22Rv1 (cell line): ENCODE data around the gene GDF15.

ENCODE experiments used
- ZFX ChIP-seq: fragments of 450-650 bp; IDR thresholded peaks from 2 replicates; pipeline ENCODE4 v1.6.1; 2017; ENCODE audit warnings: antibody characterized with exemption, borderline replicate concordance
- TF ChIP-seq, protein P1 (sequence below): fragments of 450-650 bp; IDR thresholded peaks from 2 replicates; pipeline ENCODE4 v1.5.1; 2017; ENCODE audit warnings: mild to moderate bottlenecking

DNA sequence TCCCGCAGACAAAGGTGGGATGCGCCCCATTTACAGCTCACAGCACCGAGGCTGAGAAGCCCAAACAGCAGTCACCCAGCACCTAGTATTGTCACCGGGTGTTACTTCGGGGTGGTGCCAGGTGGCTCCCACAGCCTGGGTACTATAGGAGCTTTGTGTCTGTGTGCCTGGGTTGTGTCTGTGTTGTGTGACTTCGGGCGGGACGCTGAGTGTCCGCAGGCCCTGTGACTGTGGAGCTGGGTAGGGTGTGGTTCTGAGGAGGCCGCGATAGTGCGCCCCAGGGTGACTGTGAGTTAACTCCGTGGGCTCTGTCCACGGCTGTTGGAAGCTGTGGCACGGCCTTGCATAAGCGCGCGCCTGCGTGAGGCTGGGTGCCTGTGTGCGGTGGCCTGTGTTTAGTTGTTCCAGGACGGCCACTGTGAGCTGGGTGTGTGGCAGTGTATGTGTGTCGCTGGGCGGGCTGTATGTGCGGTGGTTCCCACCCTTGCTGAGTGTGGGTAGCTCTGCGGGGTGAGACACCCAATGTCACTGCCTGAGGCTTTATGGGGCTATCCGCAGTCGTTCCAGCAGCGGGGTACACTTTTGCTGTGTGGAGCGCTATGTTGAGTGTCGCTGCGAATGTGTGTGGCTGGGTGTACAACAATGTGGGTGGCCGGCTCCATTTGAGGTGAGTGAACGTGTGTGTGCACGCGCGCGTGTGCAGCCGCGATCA, 32.7 kb downstream of the GDF15 start:
- TF ChIP-seq, protein P1, sequence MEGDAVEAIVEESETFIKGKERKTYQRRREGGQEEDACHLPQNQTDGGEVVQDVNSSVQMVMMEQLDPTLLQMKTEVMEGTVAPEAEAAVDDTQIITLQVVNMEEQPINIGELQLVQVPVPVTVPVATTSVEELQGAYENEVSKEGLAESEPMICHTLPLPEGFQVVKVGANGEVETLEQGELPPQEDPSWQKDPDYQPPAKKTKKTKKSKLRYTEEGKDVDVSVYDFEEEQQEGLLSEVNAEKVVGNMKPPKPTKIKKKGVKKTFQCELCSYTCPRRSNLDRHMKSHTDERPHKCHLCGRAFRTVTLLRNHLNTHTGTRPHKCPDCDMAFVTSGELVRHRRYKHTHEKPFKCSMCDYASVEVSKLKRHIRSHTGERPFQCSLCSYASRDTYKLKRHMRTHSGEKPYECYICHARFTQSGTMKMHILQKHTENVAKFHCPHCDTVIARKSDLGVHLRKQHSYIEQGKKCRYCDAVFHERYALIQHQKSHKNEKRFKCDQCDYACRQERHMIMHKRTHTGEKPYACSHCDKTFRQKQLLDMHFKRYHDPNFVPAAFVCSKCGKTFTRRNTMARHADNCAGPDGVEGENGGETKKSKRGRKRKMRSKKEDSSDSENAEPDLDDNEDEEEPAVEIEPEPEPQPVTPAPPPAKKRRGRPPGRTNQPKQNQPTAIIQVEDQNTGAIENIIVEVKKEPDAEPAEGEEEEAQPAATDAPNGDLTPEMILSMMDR, result no peak
- no peak for TF ChIP-seq ZFX
